PC-9 (cell line): ENCODE measurements around the gene VPS16.

Source experiments
- CTCF ChIP-seq: fragments of 200-600 bp; sonication (generic); conservative IDR thresholded peaks from 2 replicates; pipeline ENCODE4 v1.6.1; 2017; ENCODE audit warnings: mixed run types, antibody characterized with exemption, mild to moderate bottlenecking, moderate library complexity
- EZH2 ChIP-seq: fragments of 200-600 bp; sonication (generic); IDR thresholded peaks from 2 replicates; pipeline ENCODE4 v1.8.0; 2017; ENCODE audit warnings: antibody characterized with exemption, low read depth

DNA sequence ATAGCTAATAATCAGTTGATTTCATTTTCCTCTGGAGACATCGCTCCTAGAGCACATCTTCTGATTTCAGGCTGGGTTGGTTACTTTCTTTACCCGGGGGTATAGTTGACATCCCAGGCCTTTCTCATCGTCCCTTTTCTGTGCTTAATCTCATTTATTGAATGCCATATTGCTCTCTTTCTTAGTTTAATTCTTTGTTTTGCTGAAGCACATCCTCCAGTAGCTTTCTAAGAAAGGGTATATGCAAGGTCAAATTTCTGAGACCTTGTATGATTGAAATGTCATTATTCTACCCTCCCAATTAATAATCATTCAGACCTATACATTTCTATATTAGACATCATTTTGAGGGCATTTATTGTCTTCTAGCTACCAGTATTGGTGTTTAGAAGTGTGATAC lies 28.4 kb upstream of the VPS16 start:
- TF ChIP-seq CTCF: no peak
- no peak for TF ChIP-seq EZH2
